Activated CD4-positive, alpha-beta T cell treated with anti-CD3 and anti-CD28 coated beads, Interleukin-2, amount 10 ng/mL, durations not matched to agents 24 days and 14 days (primary cell): ENCODE data around the gene HERPUD1. TPM values are rescaled to one million over a fixed set of nuclear protein-coding genes. Genes with fewer than 3 reads are reported as not detected.

Source experiments
- DNase-seq: peaks from one replicate; pipeline ENCODE4 v3.0.0; 2022
- H3K27ac Mint-ChIP-seq: one replicate; pipeline ENCODE4 v1.8.0; 2022; ENCODE audit warnings: mild to moderate bottlenecking, mixed read lengths
- H3K27me3 Mint-ChIP-seq: one replicate; pipeline ENCODE4 v1.8.0; 2022; ENCODE audit warnings: mixed read lengths
- H3K36me3 Mint-ChIP-seq: one replicate; pipeline ENCODE4 v1.8.0; 2022; ENCODE audit warnings: low read depth, mild to moderate bottlenecking, mixed read lengths
- H3K4me1 Mint-ChIP-seq: one replicate; pipeline ENCODE4 v1.8.0; 2021; ENCODE audit warnings: mixed read lengths
- H3K4me3 Mint-ChIP-seq: one replicate; pipeline ENCODE4 v1.8.0; 2022; ENCODE audit warnings: mild to moderate bottlenecking, moderate library complexity, mixed read lengths
- H3K9me3 Mint-ChIP-seq: one replicate; pipeline ENCODE4 v1.8.0; 2021; ENCODE audit warnings: mixed read lengths
- intact Hi-C: fragments of 100-400 bp; cut with micrococcal nuclease; formaldehyde crosslinking; loops from one replicate; pipeline ENCODE4 v1.15.1; 2023
- total RNA-seq: library from RNA; stranded (reverse); gene quantifications from 2 replicates; pipeline ENCODE4 v1.2.3, GENCODE V29; 2022

Gene HERPUD1
- total RNA-seq, 1 donor from 2014 or later: 155 TPM

DNA sequence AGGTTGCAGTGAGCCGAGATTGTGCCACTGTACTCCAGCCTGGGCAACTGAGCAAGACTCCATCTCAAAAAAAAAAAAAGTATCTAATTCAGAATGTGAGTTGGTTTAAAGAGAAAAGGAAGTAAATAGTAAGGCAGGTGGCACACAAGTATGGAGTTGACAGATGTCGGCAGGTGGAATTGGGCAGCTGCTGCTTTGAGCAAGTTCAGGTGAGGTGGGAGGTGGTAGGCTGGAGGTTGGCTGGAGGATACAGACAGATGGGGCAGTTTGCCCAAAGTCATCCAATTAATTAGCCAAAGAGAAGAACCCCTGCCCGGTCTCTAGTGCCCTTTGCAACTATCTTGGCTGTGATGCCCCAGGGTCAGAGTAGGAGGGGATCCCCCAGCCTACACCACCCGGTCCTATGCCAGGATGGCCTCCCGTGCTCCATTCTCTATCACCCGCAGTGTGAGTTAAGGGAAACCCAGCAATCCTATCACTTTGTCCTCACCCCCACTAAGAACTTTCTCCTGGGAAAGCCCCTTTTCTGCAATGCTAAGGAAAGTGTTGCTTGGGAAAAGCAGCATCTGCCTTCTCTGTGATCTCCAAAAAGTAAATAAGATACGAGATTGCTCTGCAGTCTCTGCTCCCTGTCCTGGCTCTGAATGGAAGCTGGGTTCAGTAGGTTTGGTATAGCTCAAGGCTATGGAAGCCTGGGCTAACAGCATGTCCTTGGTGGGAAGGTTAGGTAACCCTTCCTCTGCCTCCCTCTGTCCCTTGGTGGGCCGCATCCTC lies 34.7 kb upstream of the HERPUD1 start:
- Mint-ChIP-seq H3K27ac (no peak overlapping the region), H3K4me1 (peaks cover 14% of the 10 kb centered on the region), H3K27me3 (peaks cover 20% of the 10 kb centered on the region), H3K4me3 (no peak overlapping the region), H3K9me3 (no peaks in the 10 kb centered on the region), H3K36me3 (no peaks in the 10 kb centered on the region)
- intact Hi-C loops: no loop called here
- DNase-seq: no peak

DNA sequence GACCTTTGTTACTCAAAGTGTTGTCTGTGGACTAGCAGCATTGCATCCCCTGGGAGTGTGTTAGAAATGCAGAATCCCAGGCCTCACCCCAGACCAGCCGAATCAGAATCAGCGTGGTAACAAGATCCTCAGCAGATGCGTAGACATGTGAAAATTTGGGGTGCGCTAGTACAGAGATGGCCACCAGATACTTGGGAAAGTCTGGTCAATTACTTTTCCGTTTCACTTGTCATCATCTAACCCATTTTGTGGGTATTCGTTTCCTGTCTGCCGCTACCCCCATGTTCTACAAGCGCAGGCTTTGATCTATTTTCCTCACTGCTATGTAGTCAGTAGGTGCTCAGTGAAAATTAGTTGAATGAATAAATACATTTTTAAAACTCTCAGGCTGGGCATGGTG lies 33.1 kb upstream of the HERPUD1 start:
- intact Hi-C loops: no loop called here
- Mint-ChIP-seq H3K4me3 (no peak overlapping the region), H3K9me3 (no peaks in the 10 kb centered on the region), H3K27me3 (peaks cover 20% of the 10 kb centered on the region), H3K4me1 (peaks cover 14% of the 10 kb centered on the region), H3K36me3 (no peaks in the 10 kb centered on the region), H3K27ac (no peak overlapping the region)
- no peak for DNase-seq

DNA sequence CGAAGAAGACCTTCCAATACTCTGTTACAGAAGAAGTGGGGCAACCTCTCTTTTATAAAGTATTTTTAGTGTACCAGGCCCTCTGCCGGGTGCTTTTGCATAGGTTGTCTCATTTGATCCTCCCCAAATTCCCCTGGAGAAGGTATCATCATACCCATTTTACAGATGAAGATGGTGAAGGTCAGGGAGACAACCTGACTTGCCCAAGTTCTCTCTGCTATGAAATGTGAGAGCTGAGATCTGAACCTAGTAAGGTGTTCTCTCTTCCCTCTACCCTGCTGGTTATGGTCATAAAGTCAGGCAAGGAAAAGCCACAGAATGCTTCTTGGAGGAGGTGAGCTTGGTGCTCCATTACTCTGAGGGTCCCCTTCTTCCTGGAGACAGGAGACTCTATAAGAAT lies 28.1 kb upstream of the HERPUD1 start:
- Mint-ChIP-seq H3K4me3 (no peak overlapping the region), H3K4me1 (peaks cover 4% of the 10 kb centered on the region), H3K36me3 (no peaks in the 10 kb centered on the region), H3K27ac (no peak overlapping the region), H3K9me3 (no peaks in the 10 kb centered on the region), H3K27me3 (peaks cover 14% of the 10 kb centered on the region)
- intact Hi-C loops: no loop called here
- no peak for DNase-seq

DNA sequence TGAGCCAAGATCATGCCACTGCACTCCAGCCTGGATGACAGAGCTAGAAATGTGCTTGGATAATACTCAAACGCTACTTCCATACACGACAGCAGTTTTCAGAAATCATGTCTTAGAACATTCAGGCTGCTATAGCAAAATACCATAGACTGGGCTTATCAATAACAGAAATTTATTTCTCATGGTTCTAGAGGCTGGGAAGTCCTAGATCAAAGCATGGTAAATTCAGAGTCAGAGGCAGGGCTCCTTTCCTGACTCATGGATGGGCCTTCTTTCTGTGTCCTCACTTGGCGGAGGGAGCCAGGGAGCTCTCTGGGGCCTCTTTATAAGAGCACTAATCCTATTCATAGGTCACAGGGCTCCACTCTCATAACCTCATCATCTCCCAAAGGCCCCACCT lies 24.5 kb upstream of the HERPUD1 start:
- no peak overlapping the region for H3K27ac Mint-ChIP-seq
- H3K36me3 Mint-ChIP-seq: no peaks in the 10 kb centered on the region
- no peak for DNase-seq
- no peaks in the 10 kb centered on the region for H3K9me3 Mint-ChIP-seq
- H3K27me3 Mint-ChIP-seq: peaks cover 3% of the 10 kb centered on the region
- H3K4me3 Mint-ChIP-seq: no peak overlapping the region
- intact Hi-C loops: no loop called here
- peaks cover 20% of the 10 kb centered on the region for H3K4me1 Mint-ChIP-seq

GRCh38 chr16:56909527-56909979 lies 22.4 kb upstream of the HERPUD1 start:
- intact Hi-C loops: no loop called here
- Mint-ChIP-seq H3K9me3 (peaks cover 3% of the 10 kb centered on the region), H3K27me3 (peaks cover 7% of the 10 kb centered on the region), H3K36me3 (no peaks in the 10 kb centered on the region), H3K4me3 (no peak overlapping the region), H3K27ac (no peak overlapping the region), H3K4me1 (peaks cover 33% of the 10 kb centered on the region)
- DNase-seq: no peak

GRCh38 chr16:56910112-56910511 lies 21.8 kb upstream of the HERPUD1 start:
- intact Hi-C loops: no loop called here
- peak overlapping the region; percentile 63 for H3K27ac Mint-ChIP-seq
- H3K9me3 Mint-ChIP-seq: peaks cover 5% of the 10 kb centered on the region
- H3K4me3 Mint-ChIP-seq: no peak overlapping the region
- H3K4me1 Mint-ChIP-seq: peaks cover 34% of the 10 kb centered on the region
- no peaks in the 10 kb centered on the region for H3K36me3 Mint-ChIP-seq
- peaks cover 7% of the 10 kb centered on the region for H3K27me3 Mint-ChIP-seq
- DNase-seq: no peak

GRCh38 chr16:56910654-56911539 lies 21.0 kb upstream of the HERPUD1 start:
- peaks cover 7% of the 10 kb centered on the region for H3K27me3 Mint-ChIP-seq
- peak; percentile 62 for DNase-seq
- H3K27ac Mint-ChIP-seq: peak overlapping the region; percentile 63
- H3K36me3 Mint-ChIP-seq: no peaks in the 10 kb centered on the region
- peaks cover 5% of the 10 kb centered on the region for H3K9me3 Mint-ChIP-seq
- H3K4me3 Mint-ChIP-seq: peak overlapping the region; percentile 10
- H3K4me1 Mint-ChIP-seq: peaks cover 34% of the 10 kb centered on the region
- intact Hi-C loops: no loop called here

DNA sequence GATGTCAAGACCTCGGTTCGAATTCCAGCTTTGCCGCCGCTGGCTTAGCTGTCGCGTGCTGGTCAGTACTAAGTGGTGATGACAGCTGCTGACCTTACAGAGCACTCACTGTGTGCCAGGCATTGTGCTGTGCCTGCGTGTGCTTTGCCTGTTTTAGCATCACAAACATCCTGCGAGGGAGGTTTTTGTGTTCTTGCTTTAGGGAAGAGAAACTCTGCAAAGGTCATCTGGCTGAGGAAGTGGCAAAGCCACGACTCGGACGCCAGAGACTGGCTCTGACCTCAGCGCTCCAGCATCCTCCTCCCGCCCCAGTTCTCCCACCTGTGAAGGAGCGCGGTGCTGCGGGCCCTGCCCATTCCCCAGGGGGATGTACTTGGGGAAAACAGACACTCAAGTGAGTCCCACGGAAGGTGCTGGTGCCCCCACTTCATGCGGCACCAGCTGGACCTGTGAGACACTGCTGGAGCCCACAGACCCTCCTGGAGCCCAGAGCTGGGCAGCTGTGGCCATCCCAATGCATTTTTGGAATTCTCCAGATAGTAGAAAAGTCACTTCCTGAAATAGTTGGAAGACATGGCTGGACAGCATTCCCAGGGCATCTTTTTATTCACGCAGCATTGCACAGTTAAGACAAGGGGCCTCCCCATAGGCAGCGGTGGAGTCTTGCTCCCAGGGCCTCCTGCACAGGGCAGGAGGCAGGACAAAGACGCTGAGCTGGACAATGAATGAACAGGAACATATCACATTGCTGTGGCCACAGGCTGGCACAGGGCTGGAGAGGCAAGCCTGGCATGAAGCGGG lies 20.0 kb upstream of the HERPUD1 start:
- H3K4me3 Mint-ChIP-seq: no peak overlapping the region
- H3K9me3 Mint-ChIP-seq: peaks cover 5% of the 10 kb centered on the region
- peaks cover 45% of the 10 kb centered on the region for H3K4me1 Mint-ChIP-seq
- intact Hi-C loops: no loop called here
- peaks cover 4% of the 10 kb centered on the region for H3K27me3 Mint-ChIP-seq
- no peaks in the 10 kb centered on the region for H3K36me3 Mint-ChIP-seq
- DNase-seq: no peak
- peak overlapping the region; percentile 3 for H3K27ac Mint-ChIP-seq

- Mint-ChIP-seq H3K36me3 (no peaks in the 10 kb centered on the region), H3K4me3 (no peak overlapping the region), H3K9me3 (peaks cover 5% of the 10 kb centered on the region), H3K4me1 (peaks cover 52% of the 10 kb centered on the region), H3K27me3 (peaks cover 4% of the 10 kb centered on the region), H3K27ac (peak overlapping the region; percentile 12)
- no peak for DNase-seq
- intact Hi-C loops: no loop called here
These were observed 18.9 kb upstream of the HERPUD1 start for GRCh38 chr16:56912746-56913708.

- Mint-ChIP-seq H3K27me3 (peaks cover 4% of the 10 kb centered on the region), H3K27ac (no peak overlapping the region), H3K4me1 (peaks cover 59% of the 10 kb centered on the region), H3K9me3 (peaks cover 5% of the 10 kb centered on the region), H3K4me3 (no peak overlapping the region), H3K36me3 (no peaks in the 10 kb centered on the region)
- DNase-seq: no peak
- intact Hi-C loops: no loop called here
These were observed 17.0 kb upstream of the HERPUD1 start for GRCh38 chr16:56914896-56915295.

- no peak overlapping the region for H3K4me3 Mint-ChIP-seq
- H3K9me3 Mint-ChIP-seq: peaks cover 5% of the 10 kb centered on the region
- DNase-seq: no peak
- intact Hi-C loops: loop anchor here (2.0 kb wide), 1 partner anchor 17 kb away; the partner anchor contains the start of gene HERPUD1
- H3K36me3 Mint-ChIP-seq: no peaks in the 10 kb centered on the region
- peak overlapping the region; percentile 87 for H3K27ac Mint-ChIP-seq
- peaks cover 57% of the 10 kb centered on the region for H3K4me1 Mint-ChIP-seq
- H3K27me3 Mint-ChIP-seq: peaks cover 4% of the 10 kb centered on the region
These were observed 16.4 kb upstream of the HERPUD1 start for GRCh38 chr16:56915336-56916119.
